ENCODE results near the gene B4GALT1. TPM values are rescaled to one million over a fixed set of nuclear protein-coding genes. Genes with fewer than 3 reads are reported as not detected.

B4GALT1 gene
- total and polyA plus RNA-seq, 3 experiments from 2014 or later: 38.0 to 41.6 (median 38.3) TPM

DNA sequence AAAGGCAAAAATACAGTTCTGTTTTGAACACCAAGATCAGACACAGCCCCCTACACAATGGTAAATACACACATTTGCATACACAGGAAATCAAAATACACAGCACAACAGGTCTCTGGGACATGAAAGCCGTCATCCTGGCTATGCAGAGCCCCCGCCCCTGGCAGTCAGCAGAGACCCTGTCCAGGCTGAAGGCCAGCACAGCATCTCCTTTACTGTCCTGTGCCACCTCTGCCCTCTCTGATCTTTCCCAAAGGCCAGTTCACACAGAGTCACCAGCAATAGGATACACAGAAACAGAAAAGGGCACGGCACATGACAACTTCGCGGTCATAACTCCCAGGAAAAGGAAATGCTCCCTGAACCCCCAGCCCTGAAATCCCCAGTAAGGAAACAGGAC lies 56.5 kb downstream of the B4GALT1 start:
- no peaks in the 10 kb centered on the region for H3K9me3 Mint-ChIP-seq
- Histone ChIP-seq H3K4me1 (ENCODE audit: insufficient read depth, low read length) (no peaks in the 10 kb centered on the region), H3K4me3 (ENCODE audit: low read length) (no peak overlapping the region), H3K9me3 (ENCODE audit: low read length) (no peaks in the 10 kb centered on the region), H3K27me3 (ENCODE audit: insufficient read depth, low read length, poor library complexity, severe bottlenecking) (no peaks in the 10 kb centered on the region), H3K36me3 (ENCODE audit: insufficient read depth, low read length) (peaks cover 18% of the 10 kb centered on the region), H3K27ac (ENCODE audit: low read depth, low read length) (no peak overlapping the region)
- no peak for DNase-seq
- H3K36me3 Mint-ChIP-seq: peaks cover 6 to 60% (median 19%) of the 10 kb centered on the region in 3 donors
- ChIA-PET POLR2A (no interaction called here), CTCF (no interaction called here)
- H3K4me1 Mint-ChIP-seq: peaks cover 4 to 14% (median 8%) of the 10 kb centered on the region in 3 donors
- H3K27ac Mint-ChIP-seq: peak overlapping the region in 6 of 8 donors; percentile 6 to 77 (median 67)
- no peak overlapping the region for H3K4me3 Mint-ChIP-seq
- H3K27me3 Mint-ChIP-seq: no peaks in the 10 kb centered on the region

GRCh38 chr9:33109850-33110595 lies 57.1 kb downstream of the B4GALT1 start:
- H3K4me3 ChIP-seq (ENCODE audit: low read length): no peak overlapping the region
- Mint-ChIP-seq H3K27me3 (no peaks in the 10 kb centered on the region), H3K4me1 (peaks cover 4 to 14% (median 7%) of the 10 kb centered on the region in 3 donors), H3K27ac (peak overlapping the region; percentile 5 to 89 (median 69)), H3K36me3 (peaks cover 6 to 54% (median 19%) of the 10 kb centered on the region in 3 donors), H3K4me3 (peak overlapping the region in 1 of 7 donors; percentile 36), H3K9me3 (no peaks in the 10 kb centered on the region)
- POLR2A ChIA-PET: no interaction called here
- CTCF ChIA-PET: no interaction called here
- DNase-seq: no peak
- H3K4me1 ChIP-seq (ENCODE audit: insufficient read depth, low read length): no peaks in the 10 kb centered on the region
- no peaks in the 10 kb centered on the region for H3K27me3 ChIP-seq (ENCODE audit: insufficient read depth, low read length, poor library complexity, severe bottlenecking)
- H3K9me3 ChIP-seq (ENCODE audit: low read length): no peaks in the 10 kb centered on the region
- peaks cover 18% of the 10 kb centered on the region for H3K36me3 ChIP-seq (ENCODE audit: insufficient read depth, low read length)
- no peak overlapping the region for H3K27ac ChIP-seq (ENCODE audit: low read depth, low read length)

DNA sequence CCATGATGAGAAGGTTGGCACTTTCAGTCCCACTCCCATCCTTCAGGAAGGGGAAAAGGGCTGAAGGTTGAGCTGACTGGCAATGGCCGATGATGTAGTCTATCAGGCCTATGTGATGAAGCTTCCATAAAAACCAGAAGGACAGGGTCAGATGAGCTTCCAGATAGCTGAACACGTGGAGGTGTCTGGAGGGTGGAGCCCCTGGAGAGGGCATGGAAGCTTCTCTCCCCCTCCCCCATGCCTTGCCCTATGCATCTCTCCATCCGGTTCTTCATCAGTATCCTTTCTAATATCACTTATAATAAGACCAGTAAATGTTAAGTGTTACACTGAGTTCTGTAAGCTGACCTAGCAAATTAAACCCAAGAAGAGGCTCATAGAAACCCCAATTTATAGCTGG lies 58.0 kb downstream of the B4GALT1 start:
- H3K27ac ChIP-seq (ENCODE audit: low read depth, low read length): no peak overlapping the region
- no peaks in the 10 kb centered on the region for H3K4me1 ChIP-seq (ENCODE audit: insufficient read depth, low read length)
- peak overlapping the region in 5 of 8 donors; percentile 4 to 89 (median 37) for H3K27ac Mint-ChIP-seq
- H3K9me3 ChIP-seq (ENCODE audit: low read length): no peaks in the 10 kb centered on the region
- ChIA-PET CTCF (interaction anchor here (0.8 to 1.0 kb wide), 2 partner anchors 9 to 62 kb away, joined by 3 read pairs; no protein-coding TSS in a partner anchor), POLR2A (no interaction called here)
- no peak overlapping the region for H3K4me3 Mint-ChIP-seq
- no peak overlapping the region for H3K4me3 ChIP-seq (ENCODE audit: low read length)
- peaks cover 12% of the 10 kb centered on the region for H3K36me3 ChIP-seq (ENCODE audit: insufficient read depth, low read length)
- no peaks in the 10 kb centered on the region for H3K9me3 Mint-ChIP-seq
- peaks cover 6 to 46% (median 16%) of the 10 kb centered on the region in 3 donors for H3K36me3 Mint-ChIP-seq
- H3K4me1 Mint-ChIP-seq: peaks cover 4 to 13% (median 7%) of the 10 kb centered on the region in 3 donors
- H3K27me3 Mint-ChIP-seq: no peaks in the 10 kb centered on the region
- no peaks in the 10 kb centered on the region for H3K27me3 ChIP-seq (ENCODE audit: insufficient read depth, low read length, poor library complexity, severe bottlenecking)
- DNase-seq: no peak

DNA sequence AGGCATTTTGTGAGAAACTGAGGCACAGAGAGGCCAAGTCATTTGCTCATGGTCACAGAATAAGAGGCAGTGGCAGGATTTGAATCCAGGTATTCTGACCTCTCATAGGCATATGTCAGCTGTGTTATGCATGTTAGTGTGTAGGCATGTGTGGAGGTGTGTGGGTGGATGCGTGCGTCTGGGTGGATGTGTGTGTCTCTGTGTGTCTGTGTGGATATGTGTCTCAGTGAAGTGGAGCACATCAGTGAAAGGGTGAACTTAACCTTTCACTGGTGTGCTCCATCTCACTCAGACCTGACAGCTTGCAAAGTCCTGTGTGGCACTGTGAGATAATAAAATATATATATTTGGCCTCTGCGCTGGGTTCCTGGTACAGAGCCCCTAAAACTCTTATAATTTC lies 58.7 kb downstream of the B4GALT1 start:
- CTCF ChIA-PET: interaction anchor here (0.8 to 1.0 kb wide), 2 partner anchors 10 to 62 kb away, joined by 3 read pairs; no protein-coding TSS in a partner anchor
- peak overlapping the region in 3 of 8 donors; percentile 30 to 53 (median 50) for H3K27ac Mint-ChIP-seq

GRCh38 chr9:33107762-33108161 lies 59.4 kb downstream of the B4GALT1 start:
- no peaks in the 10 kb centered on the region for H3K27me3 ChIP-seq (ENCODE audit: insufficient read depth, low read length, poor library complexity, severe bottlenecking)
- Mint-ChIP-seq H3K4me3 (no peak overlapping the region), H3K36me3 (peaks cover 2 to 33% (median 8%) of the 10 kb centered on the region in 3 donors), H3K4me1 (peaks cover 3 to 10% (median 4%) of the 10 kb centered on the region in 3 donors), H3K9me3 (no peaks in the 10 kb centered on the region), H3K27ac (peak overlapping the region in 4 of 8 donors; percentile 14 to 89 (median 34)), H3K27me3 (no peaks in the 10 kb centered on the region)
- no peak for DNase-seq
- ChIA-PET CTCF (no interaction called here), POLR2A (no interaction called here)
- H3K9me3 ChIP-seq (ENCODE audit: low read length): no peaks in the 10 kb centered on the region
- H3K36me3 ChIP-seq (ENCODE audit: insufficient read depth, low read length): no peaks in the 10 kb centered on the region
- H3K27ac ChIP-seq (ENCODE audit: low read depth, low read length): no peak overlapping the region
- H3K4me3 ChIP-seq (ENCODE audit: low read length): no peak overlapping the region
- H3K4me1 ChIP-seq (ENCODE audit: insufficient read depth, low read length): no peaks in the 10 kb centered on the region

More for the DNA sequence above, 58.7 kb downstream of the B4GALT1 start:
- no peak overlapping the region for H3K4me3 Mint-ChIP-seq
- POLR2A ChIA-PET: no interaction called here
- Histone ChIP-seq H3K9me3 (ENCODE audit: low read length) (no peaks in the 10 kb centered on the region), H3K36me3 (ENCODE audit: insufficient read depth, low read length) (peaks cover 5% of the 10 kb centered on the region), H3K4me3 (ENCODE audit: low read length) (no peak overlapping the region), H3K27ac (ENCODE audit: low read depth, low read length) (no peak overlapping the region), H3K27me3 (ENCODE audit: insufficient read depth, low read length, poor library complexity, severe bottlenecking) (no peaks in the 10 kb centered on the region), H3K4me1 (ENCODE audit: insufficient read depth, low read length) (no peaks in the 10 kb centered on the region)
- no peaks in the 10 kb centered on the region for H3K9me3 Mint-ChIP-seq
- no peaks in the 10 kb centered on the region for H3K27me3 Mint-ChIP-seq
- peaks cover 6 to 40% (median 11%) of the 10 kb centered on the region in 3 donors for H3K36me3 Mint-ChIP-seq
- H3K4me1 Mint-ChIP-seq: peaks cover 3 to 10% (median 4%) of the 10 kb centered on the region in 3 donors
- DNase-seq: no peak

- Histone ChIP-seq H3K27me3 (ENCODE audit: insufficient read depth, low read length, poor library complexity, severe bottlenecking) (no peaks in the 10 kb centered on the region), H3K4me1 (ENCODE audit: insufficient read depth, low read length) (no peaks in the 10 kb centered on the region), H3K27ac (ENCODE audit: low read depth, low read length) (no peak overlapping the region), H3K4me3 (ENCODE audit: low read length) (no peak overlapping the region), H3K36me3 (ENCODE audit: insufficient read depth, low read length) (no peaks in the 10 kb centered on the region), H3K9me3 (ENCODE audit: low read length) (no peaks in the 10 kb centered on the region)
- H3K27ac Mint-ChIP-seq: peak overlapping the region in 6 of 8 donors; percentile 23 to 89 (median 54)
- CTCF ChIA-PET: interaction anchor here (0.9 to 1.4 kb wide), 2 partner anchors 51 to 119 kb away, joined by 3 read pairs; no protein-coding TSS in a partner anchor
- no peak overlapping the region for H3K4me3 Mint-ChIP-seq
- DNase-seq: no peak
- peaks cover 0 to 26% (median 7%) of the 10 kb centered on the region in 3 donors for H3K36me3 Mint-ChIP-seq
- H3K27me3 Mint-ChIP-seq: no peaks in the 10 kb centered on the region
- POLR2A ChIA-PET: no interaction called here
- H3K9me3 Mint-ChIP-seq: no peaks in the 10 kb centered on the region
- H3K4me1 Mint-ChIP-seq: peaks cover 3 to 10% (median 4%) of the 10 kb centered on the region in 3 donors
These were observed 60.1 kb downstream of the B4GALT1 start for GRCh38 chr9:33106827-33107621.

DNA sequence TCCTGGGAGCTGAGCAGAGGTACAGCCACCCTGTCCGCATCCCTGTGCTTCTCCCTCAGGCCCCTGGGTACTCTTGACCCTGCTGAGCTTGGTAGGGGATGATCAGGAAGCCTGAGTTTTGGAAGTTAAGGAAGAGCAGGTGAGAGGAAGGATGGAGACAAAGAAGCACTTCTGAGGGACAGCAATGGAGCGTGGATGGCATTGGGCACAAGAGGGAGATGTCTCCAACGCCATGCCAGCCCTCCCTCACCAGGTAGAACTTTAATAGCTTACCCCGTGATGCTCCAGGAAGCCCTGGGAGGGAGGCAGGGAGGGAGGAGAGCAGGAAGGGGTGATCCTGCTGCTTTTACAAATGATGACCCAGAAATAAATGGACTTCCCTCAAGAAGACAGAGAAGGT lies 60.8 kb downstream of the B4GALT1 start:
- Histone ChIP-seq H3K4me1 (ENCODE audit: insufficient read depth, low read length) (no peaks in the 10 kb centered on the region), H3K9me3 (ENCODE audit: low read length) (no peaks in the 10 kb centered on the region), H3K27ac (ENCODE audit: low read depth, low read length) (no peak overlapping the region), H3K27me3 (ENCODE audit: insufficient read depth, low read length, poor library complexity, severe bottlenecking) (no peaks in the 10 kb centered on the region), H3K36me3 (ENCODE audit: insufficient read depth, low read length) (no peaks in the 10 kb centered on the region), H3K4me3 (ENCODE audit: low read length) (no peak overlapping the region)
- Mint-ChIP-seq H3K9me3 (no peaks in the 10 kb centered on the region), H3K27me3 (no peaks in the 10 kb centered on the region), H3K4me3 (no peak overlapping the region), H3K4me1 (peaks cover 0 to 10% (median 4%) of the 10 kb centered on the region in 3 donors), H3K36me3 (peaks cover 0 to 19% (median 5%) of the 10 kb centered on the region in 3 donors), H3K27ac (peak overlapping the region in 3 of 8 donors; percentile 55 to 67 (median 60))
- CTCF ChIA-PET: interaction anchor here (0.9 to 1.4 kb wide), 2 partner anchors 51 to 120 kb away, joined by 3 read pairs; no protein-coding TSS in a partner anchor
- POLR2A ChIA-PET: no interaction called here
- DNase-seq: no peak
